GM13977 (cell line): ENCODE measurements around the gene THAP7.

Experiments used
- DNase-seq: peaks from one replicate; pipeline ENCODE4 v3.0.0; 2012; ENCODE audit warnings: low spot score
- CTCF ChIP-seq: IDR thresholded peaks from 2 replicates; pipeline ENCODE4 v1.5.1; 2012; ENCODE audit warnings: mild to moderate bottlenecking, control low read depth; ENCODE audit not compliant: insufficient read depth; ENCODE audit errors: extremely low read depth, missing control alignments
- in situ Hi-C: fragments of 300-500 bp; cut with MboI; formaldehyde crosslinking; loops from one replicate; pipeline ENCODE4 v1.12.0; 2022; ENCODE audit warnings: low sequenced_read_pairs, low pct_unique_long_range_greater_than_20kb, mixed read lengths, inconsistent platforms; ENCODE audit not compliant: unreplicated experiment

Gene THAP7

DNA sequence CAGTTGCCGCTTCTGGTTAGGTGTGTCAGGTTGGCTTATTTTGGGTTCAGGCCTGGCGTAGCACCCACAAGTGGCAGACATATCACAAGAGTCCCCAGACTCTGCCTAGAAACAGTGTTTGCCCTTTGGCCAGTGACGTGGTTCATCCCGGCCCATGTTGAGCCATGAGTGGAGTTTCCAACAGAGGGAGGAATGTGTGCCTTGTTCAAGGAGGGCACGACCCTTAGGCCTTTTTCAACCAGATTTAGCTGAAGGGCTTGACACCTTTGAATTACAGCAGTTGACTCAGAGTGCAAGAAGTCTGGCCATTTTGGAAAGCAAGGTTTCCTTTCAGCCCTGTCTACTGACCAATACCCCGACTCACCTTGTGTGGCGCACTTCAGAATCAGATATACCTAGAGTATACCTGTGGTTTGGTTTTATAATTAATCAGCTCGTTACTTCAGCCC, 50.0 kb downstream of the THAP7 start:
- in situ Hi-C loops = no loop called here
- TF ChIP-seq CTCF = no peak
- DNase-seq = no peak

- in situ Hi-C loops = no loop called here
- DNase-seq = no peak
- no peak for TF ChIP-seq CTCF
Measured at GRCh38 chr22:20951151-20951931, 50.6 kb downstream of the THAP7 start.

- no peak for TF ChIP-seq CTCF
- no peak for DNase-seq
- in situ Hi-C loops = no loop called here
Measured at GRCh38 chr22:20949698-20950183, 52.2 kb downstream of the THAP7 start.
